ENCODE results near the gene CELF4. TPM values are rescaled to one million over a fixed set of nuclear protein-coding genes. Genes with fewer than 3 reads are reported as not detected.
A peak's percentile ranks its signal among the peaks of the same experiment; 100 is the strongest.

The CELF4 gene
- 1 to 10 TPM in 5 of 10 donors, under 1 TPM in 5; 0.57 to 1.8 (median 1.1) TPM for polyA plus RNA-seq (ENCODE audit: insufficient read length in 10 of 10)
- long read RNA-seq, donor 1 = 0 reads
- long read RNA-seq, donor 2 = 0 reads
- long read RNA-seq, donor 3 = 0 reads
- long read RNA-seq, donor 4 = 0 reads
- long read RNA-seq, donor 5 = 0 reads
- long read RNA-seq, donor 6 = 0 reads
- long read RNA-seq, donor 7, partial matches to known transcripts = 6 of 6 reads
- long read RNA-seq, donor 7, other reads (novel, unspliced or antisense) = 0 of 6 reads
- long read RNA-seq, donor 8 = 0 reads
- long read RNA-seq, donor 9 = 0 reads

DNA sequence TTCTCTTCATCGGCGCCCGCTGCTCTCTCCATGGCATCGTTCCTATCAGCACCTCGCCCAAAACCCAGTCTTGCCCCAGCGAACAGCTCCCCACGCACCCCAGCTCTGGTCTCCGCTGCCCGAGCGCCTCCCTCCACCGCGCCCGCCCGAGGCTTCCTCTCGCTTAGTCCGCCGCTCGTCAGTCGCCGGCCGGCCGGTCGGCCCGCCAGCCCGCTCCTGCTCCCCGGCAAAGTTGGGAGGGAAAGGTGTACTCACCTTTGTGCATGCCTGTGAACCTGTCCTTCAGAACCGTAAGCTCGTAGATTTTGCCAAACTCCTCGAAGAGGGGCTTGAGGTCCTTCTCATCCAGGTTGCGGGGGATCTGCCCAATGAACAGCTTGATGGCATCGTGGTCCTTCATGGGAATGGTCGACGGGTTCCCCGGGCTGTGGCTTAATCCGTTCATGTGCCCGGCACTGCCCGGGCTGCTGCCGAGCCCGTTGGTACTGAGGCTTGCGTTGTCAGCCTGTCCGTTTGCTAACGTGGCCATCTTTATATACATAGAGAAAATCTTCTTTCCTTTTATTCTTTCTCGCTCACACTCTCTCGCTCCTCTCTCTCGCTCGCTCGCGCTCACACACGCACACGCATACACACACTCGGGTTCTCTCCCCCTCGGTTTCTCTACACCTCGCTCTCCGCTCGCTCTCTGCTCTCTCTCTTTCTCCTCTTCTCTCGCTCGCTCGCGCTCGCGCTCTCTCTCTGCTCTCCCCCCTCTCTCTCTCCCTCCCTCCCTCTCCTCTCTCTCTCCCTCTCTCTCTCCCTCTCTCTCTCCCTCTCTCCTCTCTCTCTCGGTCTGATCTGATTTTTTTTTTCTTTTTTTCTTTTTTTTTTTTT, at the start of gene CELF4:
Gene CELF4 (minus strand): TSS at position 698 of the 876 bp plus-strand sequence.
- DNase-seq = peak in 1 of 3 donors; percentile 63

DNA sequence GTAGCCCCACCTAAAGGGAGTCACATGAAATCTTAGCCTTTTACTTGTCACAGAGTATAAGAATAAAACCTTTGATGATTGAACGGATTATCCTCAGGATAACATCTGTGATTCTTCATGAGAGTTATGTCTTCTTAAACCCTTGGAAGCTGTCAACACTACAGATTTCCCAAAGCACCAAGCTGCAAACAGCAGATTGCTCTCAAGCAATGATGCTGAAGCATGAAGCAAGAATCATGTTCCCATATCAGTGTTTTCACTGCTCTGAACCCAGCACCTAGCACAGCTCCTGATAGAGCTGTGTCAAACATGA, 47.6 kb upstream of the CELF4 start:
- no peak for DNase-seq

DNA sequence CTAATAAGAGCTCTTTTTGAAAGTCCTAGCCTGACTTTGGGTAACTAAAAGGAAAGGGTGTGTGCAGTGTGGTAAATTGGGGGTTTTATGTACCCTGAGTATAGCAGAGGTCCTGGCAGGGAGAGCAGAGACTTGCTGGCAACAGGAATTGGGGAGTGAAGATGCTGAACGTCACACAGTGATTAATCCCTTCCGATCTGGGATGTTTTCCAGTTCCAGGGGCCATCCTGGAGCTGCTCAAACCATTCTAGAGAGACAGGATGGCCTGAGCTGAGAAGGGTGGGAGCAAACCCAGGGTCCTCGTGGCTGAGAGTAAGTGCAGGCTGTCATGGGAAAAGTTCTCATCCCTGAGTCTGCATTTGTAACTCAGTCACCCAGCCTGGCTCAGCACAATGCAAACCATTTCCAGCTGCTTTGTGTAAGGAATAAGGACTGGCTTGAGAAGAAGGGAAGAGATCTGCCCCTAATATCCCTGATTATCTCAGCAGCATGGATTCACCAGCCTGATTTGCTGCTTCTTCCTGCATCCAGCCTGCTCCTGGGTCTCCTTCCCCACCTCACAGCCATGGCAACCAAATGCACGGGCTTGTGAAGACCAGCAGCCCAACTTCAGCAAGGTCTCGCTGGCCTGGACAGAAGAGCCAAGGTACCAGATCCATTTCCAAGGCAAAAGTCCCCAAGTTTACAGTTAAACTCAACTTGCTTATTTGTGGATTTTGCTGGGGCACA, 47.1 kb upstream of the CELF4 start:
- peak in 2 of 3 donors; percentile 11 to 60 for DNase-seq

DNA sequence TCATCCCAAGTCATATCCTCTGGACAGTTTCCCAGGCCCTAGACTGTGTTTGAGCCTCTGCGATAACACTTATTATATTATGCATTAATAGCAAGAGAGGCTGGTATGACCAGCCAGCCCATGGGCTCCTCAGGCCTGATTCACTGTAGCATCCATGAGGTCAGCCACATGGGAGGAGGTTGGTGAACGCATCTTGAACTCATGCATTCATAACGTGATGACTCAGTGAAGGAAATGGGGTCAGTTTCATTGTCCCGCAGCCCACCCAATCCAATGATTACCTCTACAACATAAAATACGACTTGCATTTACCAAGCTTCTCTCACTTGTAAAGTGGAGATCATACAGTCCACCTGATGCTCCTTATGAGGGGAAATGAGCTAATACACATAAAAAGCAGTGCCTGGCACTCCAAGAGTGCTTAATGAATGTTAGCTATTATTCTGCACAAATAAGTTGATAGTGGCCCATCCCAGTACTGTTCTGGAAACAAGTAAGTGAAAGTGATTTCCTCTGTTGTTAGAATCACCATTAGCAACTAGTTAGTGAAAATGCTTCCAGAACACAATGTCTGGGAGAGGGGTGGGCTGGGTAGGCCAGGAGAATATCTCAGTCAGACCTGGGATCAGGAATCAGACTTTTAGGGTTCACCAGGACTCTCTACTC, 46.1 kb upstream of the CELF4 start:
- DNase-seq = no peak

DNA sequence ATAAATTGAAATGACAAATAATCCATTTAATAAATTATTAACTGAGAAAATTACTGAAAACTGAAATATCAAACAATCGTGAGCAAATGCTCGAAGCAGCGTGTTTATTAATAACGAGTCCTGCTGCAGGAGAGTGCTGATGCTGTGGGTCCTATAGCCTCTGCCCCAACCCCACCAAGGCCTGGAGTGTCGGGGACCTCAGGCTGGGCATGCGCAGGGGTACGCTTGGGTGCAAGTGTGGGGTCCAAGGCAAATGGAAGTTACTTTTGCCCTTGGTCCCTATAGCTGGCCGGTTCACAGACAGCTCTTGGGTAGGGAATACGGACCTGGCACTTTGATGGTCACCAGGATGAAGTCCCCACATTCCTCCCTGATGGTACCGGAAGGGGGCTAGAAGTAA, 43.3 kb upstream of the CELF4 start:
- no peak for DNase-seq

DNA sequence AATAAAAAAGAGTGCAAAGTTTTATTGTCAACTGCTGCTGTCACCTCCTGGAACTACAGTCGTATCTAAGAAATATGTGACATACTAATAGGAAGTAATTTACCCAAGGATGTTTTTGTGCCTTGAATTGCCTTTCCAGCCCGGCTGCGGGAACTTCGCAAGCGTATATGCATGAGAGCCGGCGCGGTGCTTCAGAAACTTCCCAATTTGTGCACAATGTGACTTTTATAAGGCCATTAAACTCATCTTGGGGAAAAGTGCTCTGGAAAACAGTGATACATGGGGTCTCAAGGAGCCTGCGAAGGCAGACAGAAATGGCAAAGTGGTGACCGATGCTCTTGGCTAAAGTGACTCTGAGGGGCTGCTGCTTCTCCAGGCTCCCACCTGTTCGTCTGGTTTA, 41.7 kb upstream of the CELF4 start:
- DNase-seq = no peak

DNA sequence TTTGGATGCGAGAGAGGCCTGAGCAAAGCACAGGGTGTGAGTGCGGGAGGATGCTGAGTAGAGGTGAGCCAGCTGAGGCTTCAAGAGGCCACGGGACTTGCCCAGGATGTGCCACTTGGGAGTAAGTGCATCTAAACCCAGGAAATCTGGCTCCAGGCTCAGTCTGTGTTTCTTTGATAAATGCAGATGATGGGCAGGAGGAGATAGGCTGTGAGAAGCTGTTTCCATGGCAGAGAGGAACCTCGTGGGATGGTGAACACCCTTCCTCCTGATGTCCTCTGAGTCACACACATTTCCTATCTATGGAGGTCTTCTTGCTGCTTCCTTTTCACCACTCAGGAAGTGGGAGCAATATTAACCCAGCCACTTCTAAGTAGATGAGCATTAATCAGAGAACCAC, 38.4 kb upstream of the CELF4 start:
- DNase-seq = no peak

DNA sequence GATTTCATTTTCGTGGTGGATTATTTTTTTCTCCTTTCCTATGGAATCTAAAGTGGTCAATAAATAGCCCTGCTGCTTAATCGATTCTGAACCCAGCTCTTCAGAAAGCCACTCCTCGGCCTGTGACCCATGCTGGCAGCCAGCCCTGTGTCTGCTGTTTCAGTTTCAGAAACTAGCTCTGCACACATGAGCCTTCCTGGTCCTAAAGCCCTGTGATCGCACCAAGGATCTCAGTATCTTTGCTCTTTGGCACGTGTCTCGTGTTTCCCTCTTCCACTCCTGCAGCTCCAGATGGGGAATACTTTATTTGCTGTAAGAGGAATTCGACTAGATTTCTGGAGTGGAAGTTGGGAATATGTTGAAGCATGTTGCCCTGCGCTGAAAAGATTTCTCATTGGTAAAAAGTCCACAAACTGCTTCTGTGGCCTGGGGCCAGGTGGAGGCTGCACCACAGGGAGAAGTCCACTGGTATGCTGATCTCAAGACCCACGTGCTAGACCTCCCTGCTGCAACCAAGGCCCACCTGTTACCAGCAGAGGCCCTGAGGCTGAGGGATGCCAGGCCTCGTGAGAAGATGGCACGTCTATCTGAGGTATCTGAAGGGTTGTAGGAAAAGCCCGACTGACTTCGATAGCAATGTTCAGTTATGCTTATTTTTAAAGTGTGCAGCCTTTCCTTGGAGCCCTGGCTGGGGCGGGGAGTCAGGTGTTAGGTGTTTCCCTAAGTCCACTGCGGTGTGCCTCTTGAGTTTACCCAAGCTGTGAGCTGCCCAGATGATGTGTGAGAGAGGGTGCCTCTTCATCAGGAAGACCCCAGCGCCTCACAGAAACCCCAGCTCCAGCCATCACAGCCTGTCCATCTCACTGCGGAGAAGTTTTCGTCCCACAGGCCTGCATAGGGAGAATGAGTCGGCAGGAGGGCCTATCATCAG, 33.6 kb upstream of the CELF4 start:
- peak in 2 of 3 donors; percentile 6 to 35 for DNase-seq

DNA sequence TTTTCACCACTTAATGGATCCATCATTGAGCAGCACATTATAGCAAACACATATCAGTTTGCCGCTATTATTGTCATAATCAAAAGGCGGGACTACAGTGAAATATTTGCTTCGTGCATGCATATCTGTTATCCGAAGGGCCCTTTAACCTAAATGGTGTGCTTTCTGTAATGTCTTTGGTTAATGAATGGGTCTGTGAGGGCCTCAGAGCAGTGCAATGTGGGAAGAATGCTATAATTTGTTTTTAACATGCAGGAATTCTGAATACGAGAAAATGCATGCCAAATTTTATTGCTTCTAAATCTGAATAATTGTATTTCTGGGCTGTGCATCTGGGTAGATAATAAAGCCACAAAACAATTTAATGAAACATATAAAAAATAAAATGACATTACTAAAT, 32.8 kb upstream of the CELF4 start:
- no peak for DNase-seq

DNA sequence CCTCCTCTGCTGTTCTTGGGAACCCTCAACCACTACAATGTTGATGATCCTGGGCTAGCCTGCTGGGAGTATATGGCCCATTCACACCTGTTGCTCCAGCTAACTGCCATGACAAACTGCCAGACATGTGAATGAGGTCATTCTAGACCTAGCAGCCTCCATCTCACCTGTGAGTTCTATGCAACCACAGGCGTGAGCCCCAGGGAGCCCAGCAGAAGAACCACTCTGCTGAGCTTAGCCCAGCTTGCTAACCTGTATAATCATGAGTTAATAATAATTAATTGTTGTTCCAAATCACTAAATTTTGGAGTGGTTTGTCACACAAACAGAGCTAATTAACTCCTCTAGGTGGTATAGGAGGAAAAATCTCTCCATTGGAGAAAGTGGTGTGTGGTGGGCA, 24.7 kb upstream of the CELF4 start:
- DNase-seq = no peak

DNA sequence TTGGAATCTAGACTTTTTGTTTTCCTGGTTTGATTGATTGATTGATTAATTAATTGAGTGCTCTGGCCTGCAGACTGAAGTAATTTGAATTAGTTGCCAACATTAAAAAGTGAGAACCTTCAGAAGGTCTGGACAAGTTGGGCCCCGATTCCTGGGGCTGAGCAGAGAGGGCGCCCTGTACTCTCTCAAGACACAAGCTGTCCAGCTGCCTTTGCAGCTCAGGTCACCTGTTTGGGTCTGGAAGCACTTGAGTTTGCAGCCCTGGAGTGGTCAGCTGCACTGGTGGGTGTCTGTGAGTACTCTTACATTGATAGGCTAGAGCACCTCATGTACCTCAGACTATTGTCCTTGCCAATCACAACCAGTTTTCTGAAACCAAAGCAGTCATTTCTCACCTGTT, 22.7 kb upstream of the CELF4 start:
- DNase-seq = no peak

DNA sequence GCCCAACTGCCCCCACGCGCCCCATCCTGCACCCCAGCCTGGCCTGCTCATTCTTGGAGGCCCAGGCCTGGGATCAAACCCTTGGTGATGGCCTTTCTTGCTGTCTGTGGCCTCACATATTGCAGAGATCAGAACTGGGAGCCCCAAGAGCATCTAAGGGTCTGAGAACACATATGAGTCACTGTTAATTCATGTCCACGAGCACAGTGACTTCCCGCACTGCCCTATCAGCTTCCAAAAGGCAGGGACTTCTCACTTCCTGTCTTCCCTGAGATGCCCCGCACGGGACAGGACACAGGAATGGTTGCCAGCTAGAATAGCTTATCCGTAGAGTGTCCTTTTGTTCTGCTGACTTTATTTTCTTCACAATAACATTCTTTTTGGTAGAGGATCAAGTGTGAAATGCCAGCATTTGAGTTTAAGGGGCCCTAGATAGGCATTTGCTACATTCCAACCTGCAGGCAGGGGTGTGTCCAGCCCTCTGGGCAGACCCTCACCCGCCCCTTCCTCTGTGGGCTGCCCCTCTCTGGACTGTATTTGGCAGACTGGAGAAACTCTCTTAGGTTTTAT, 21.1 kb upstream of the CELF4 start:
- no peak for DNase-seq

DNA sequence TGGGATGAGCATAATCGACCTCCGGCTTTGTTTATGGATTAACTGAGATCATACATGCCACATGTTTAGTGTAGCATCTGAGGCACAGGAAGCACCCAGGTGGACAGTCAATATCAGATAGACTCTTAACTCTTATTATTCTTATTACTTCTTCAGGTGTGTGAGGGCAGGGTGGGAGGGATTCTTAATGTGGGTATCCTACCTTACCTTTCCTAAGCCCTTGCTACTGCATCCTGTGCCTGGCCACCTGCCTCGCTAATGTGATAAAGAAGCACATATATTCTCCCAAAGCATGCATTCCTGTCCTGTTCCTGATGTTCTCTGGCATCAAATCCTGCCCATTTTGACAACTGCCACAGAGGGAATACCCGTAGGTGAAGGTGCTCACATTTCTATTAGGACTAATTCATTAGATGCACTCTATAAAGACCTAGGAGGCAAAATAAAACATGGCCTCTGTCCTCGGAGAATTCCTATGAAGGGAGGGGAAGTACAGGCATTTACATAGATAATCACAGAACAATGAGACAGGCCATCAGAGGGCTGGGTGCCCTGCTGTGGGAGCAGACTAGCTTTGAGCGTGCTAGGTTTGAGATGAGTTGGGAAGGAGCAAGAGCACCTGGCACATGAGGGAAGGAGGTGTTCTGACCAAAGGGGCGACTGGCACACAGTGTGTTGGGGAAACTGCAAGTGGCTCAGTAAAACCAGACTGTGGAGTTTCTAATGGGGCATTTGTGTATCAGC, 19.5 kb upstream of the CELF4 start:
- DNase-seq = no peak

DNA sequence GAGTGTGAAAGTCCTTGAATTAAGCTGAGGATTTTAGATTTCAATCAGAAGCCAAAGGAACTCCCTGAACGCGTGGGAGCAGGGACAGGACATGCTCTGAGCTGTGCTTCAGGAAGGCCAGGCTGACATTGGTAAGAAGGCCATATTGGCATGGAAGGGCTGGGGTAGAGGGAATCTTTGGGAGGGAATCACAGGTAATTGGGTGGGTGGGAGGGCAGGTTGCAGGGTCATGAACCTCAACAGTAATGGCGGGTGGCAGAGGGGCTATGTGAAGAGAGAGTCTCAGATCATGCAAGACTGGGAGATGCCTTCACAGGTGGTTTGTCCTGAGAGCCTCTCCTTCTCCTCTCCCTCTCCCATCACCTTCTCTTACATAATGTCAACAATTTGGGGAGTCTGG, 18.6 kb upstream of the CELF4 start:
- DNase-seq = no peak

DNA sequence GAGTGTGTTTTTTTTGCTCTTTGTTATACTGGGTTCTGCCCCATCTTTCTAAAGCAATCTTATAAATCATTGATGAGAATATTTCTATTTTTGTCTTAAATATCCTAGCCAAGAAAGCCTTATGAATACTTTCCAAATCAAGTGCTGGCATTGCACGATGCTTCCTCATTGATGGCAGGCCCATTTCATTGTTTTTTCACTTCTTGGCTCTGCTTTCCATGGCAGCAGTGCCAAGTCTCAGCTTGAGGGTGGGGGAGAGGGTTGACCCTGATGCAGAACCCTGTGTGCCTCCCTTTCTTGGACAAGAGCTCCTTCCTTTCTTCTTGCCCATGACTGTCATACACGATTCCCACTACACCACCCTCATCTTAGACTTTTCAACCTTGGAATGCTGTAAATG, 16.7 kb upstream of the CELF4 start:
- no peak for DNase-seq

DNA sequence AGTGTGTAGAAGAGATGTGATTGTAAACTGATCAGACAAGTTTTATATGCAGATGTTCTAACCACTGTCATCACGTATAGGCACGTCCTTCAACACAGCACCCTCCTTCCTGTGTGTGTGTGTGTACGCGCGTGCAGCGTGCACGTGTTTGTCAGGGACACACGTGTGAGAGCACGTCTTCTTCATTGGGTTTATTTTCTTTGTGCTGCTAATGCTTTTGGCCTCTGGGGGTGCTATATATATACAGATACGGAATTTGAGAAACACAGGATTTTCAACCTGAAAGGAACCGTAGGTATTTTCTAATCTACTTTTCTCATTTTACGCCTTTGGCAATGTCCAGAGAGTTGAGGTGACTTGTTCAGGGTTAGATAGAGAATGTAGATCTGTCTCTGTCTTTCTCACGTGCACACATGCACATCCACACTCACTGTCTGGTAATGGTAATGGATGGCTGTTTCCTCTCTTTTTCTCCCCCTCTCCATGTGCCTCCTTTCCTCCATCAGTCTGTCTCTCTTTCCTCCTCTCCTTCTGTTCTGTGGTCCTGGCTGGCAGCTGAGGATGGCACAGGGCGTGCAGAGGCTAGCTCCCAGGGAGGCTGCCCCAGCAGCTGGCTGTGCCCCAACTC, 13.4 kb upstream of the CELF4 start:
- peak in 2 of 3 donors; percentile 23 to 62 for DNase-seq

DNA sequence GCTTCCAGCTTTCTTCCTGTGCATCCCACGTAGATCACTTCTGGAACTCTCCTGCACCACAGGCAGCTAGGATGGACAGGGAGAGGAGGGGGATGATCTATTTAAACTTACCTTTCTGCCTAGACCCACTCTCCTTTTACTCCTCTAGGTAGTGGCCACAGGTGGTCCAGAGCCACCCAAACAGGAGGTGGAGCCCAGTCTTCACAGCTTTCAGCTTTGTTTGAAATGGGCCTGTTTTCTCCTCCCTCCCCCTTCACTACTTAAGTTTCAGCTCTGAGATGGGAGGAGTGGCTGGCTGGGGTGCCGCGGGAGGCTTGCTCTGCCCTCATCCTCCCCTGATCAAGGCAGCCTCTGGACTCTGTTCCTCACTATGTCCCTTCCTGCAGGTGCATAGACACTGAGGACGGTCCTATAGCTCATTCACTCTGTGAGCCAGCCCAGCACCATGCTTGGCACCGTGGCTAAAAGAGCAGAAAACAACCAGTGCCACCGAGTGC, 12.6 kb upstream of the CELF4 start:
- no peak for DNase-seq

DNA sequence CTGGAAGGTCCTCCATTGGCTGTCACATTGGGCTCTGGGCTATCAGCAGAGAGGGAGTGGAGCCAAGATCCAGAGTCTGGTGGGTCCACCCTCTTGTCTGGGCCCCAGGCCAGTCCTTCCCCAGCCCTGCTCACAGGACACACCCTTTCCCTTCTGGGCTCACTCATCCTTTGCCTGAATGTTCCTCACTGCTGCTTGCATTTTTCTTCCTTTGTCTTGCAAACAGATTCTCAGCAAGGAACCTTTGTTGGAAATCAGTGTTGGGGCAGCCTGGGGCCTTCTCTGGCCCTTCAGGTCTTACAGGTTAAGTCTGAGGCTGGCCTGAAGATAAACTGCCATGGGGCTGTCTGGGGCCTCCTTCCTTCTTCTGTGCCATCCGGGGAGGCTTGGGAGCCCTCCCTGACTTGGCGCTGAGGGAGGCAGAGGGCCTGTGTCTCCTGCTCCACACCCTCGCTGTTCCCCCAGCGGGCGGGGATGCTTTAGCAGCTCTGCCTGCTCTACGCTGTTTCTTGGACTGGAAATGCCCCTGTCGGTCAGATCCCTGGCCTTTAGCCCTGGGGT, 11.5 kb upstream of the CELF4 start:
- peak in 2 of 3 donors; percentile 61 to 80 for DNase-seq

DNA sequence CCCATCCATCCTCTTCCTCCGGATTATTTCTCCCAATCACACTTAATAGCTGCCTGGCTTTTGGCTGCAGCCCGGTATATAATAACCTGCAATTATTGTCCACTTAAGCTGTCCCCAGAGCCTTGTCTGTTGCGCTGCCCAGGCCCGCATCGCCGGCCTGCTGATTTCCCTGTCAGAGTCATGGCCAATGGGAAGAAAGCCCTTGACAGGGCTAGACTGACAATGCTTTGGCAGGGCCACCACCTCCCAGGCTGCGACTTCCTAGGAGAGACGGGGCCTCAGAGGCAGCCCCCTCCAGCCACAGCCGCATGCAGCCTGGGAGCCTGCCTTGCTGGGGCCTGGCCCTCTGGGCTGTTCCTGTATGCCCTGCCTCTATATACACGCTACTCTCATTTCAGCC, 10.0 kb upstream of the CELF4 start:
- DNase-seq = no peak

Data from muscle of back (tissue), 13 donors.